SJCRH30 (cell line): Measurements from ENCODE around the gene IKBKE. TPM values are rescaled to one million over a fixed set of nuclear protein-coding genes. Genes with fewer than 3 reads are reported as not detected.
A peak's percentile ranks its signal among the peaks of the same experiment; 100 is the strongest.

Experiments used
- DNase-seq, 2 experiments: peaks; one replicate each; pipeline ENCODE4 v3.0.0-alpha.2; 2015 to 2020
- H3K27ac ChIP-seq: fragments of 250-450 bp; sonication (Bioruptor Pico); 2 replicates; pipeline ENCODE4 v1.5.1; 2020; ENCODE audit warnings: mild to moderate bottlenecking, moderate library complexity
- H3K27me3 ChIP-seq: fragments of 250-450 bp; sonication (Bioruptor Pico); 2 replicates; pipeline ENCODE4 v1.5.1; 2020; ENCODE audit warnings: mild to moderate bottlenecking, moderate library complexity
- H3K36me3 ChIP-seq: fragments of 250-450 bp; sonication (Bioruptor Pico); 2 replicates; pipeline ENCODE4 v1.5.1; 2020; ENCODE audit warnings: mild to moderate bottlenecking, moderate library complexity
- H3K4me1 ChIP-seq: fragments of 250-450 bp; sonication (Bioruptor Pico); 2 replicates; pipeline ENCODE4 v1.5.1; 2020; ENCODE audit warnings: mild to moderate bottlenecking, moderate library complexity
- H3K4me3 ChIP-seq: fragments of 250-450 bp; sonication (Bioruptor Pico); 2 replicates; pipeline ENCODE4 v1.5.1; 2020; ENCODE audit warnings: mild to moderate bottlenecking, moderate library complexity
- H3K9me3 ChIP-seq: fragments of 250-450 bp; sonication (Bioruptor Pico); replicated peaks from 2 replicates; pipeline ENCODE4 v1.5.1; 2020; ENCODE audit warnings: mild to moderate bottlenecking, moderate library complexity
- total RNA-seq: library from RNA; depleted of rRNA; stranded (reverse); fragments of >200 nt; shearing (Covaris generic); gene quantifications from 2 replicates; pipeline ENCODE4 v1.2.3, GENCODE V29; 2014

Gene IKBKE
- total RNA-seq, 1 experiment from 2014 or later: 3.1 TPM

- no peak overlapping the region for H3K27ac ChIP-seq
- H3K27me3 ChIP-seq: no peaks in the 10 kb centered on the region
- DNase-seq: peak; percentile 45 to 57
Measured at GRCh38 chr1:206490771-206491405, 20.6 kb downstream of the IKBKE start.

GRCh38 chr1:206491616-206492015 is 21.3 kb downstream of the IKBKE start:
- peaks cover 29% of the 10 kb centered on the region for H3K4me1 ChIP-seq
- no peak overlapping the region for H3K4me3 ChIP-seq
- no peak overlapping the region for H3K27ac ChIP-seq
- H3K9me3 ChIP-seq: no peaks in the 10 kb centered on the region
- DNase-seq: no peak
- no peaks in the 10 kb centered on the region for H3K27me3 ChIP-seq
- no peaks in the 10 kb centered on the region for H3K36me3 ChIP-seq

More at GRCh38 chr1:206490771-206491405, 20.6 kb downstream of the IKBKE start:
- Histone ChIP-seq H3K4me3 (peak overlapping the region; percentile 1), H3K4me1 (peaks cover 23% of the 10 kb centered on the region), H3K9me3 (no peaks in the 10 kb centered on the region), H3K36me3 (no peaks in the 10 kb centered on the region)

GRCh38 chr1:206492589-206492988 is 22.3 kb downstream of the IKBKE start:
- DNase-seq: no peak
- Histone ChIP-seq H3K9me3 (no peaks in the 10 kb centered on the region), H3K4me1 (peaks cover 30% of the 10 kb centered on the region), H3K36me3 (no peaks in the 10 kb centered on the region), H3K27ac (no peak overlapping the region), H3K4me3 (no peak overlapping the region), H3K27me3 (no peaks in the 10 kb centered on the region)

GRCh38 chr1:206493279-206493678 is 23.0 kb downstream of the IKBKE start:
- Histone ChIP-seq H3K27ac (no peak overlapping the region), H3K36me3 (no peaks in the 10 kb centered on the region), H3K27me3 (no peaks in the 10 kb centered on the region), H3K4me3 (no peak overlapping the region), H3K9me3 (no peaks in the 10 kb centered on the region), H3K4me1 (peaks cover 30% of the 10 kb centered on the region)
- no peak for DNase-seq

DNA sequence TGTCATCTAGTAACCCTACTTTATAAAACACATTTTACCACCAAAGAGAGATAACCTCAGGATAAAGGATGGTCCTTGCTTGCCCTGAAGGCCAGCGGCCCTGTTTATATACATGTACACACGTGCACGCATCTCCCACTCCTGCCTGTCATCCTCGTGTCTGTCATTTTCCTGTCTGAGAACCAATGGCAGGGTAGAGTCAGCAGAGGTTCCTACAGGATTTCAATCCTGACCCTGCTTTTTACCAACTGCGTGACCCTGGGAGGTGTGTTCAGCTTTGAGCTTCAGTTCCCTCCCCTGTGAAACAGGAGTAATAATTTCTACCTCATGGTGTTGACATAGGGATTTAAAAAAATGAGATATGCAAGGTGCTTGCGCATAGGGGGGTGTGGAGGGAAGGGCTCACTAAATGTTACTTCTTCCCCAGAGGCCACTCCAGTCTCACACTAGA is 24.8 kb downstream of the IKBKE start:
- no peak overlapping the region for H3K4me3 ChIP-seq
- H3K27ac ChIP-seq: no peak overlapping the region
- H3K27me3 ChIP-seq: no peaks in the 10 kb centered on the region
- peaks cover 30% of the 10 kb centered on the region for H3K4me1 ChIP-seq
- DNase-seq: no peak
- H3K9me3 ChIP-seq: no peaks in the 10 kb centered on the region
- H3K36me3 ChIP-seq: no peaks in the 10 kb centered on the region

DNA sequence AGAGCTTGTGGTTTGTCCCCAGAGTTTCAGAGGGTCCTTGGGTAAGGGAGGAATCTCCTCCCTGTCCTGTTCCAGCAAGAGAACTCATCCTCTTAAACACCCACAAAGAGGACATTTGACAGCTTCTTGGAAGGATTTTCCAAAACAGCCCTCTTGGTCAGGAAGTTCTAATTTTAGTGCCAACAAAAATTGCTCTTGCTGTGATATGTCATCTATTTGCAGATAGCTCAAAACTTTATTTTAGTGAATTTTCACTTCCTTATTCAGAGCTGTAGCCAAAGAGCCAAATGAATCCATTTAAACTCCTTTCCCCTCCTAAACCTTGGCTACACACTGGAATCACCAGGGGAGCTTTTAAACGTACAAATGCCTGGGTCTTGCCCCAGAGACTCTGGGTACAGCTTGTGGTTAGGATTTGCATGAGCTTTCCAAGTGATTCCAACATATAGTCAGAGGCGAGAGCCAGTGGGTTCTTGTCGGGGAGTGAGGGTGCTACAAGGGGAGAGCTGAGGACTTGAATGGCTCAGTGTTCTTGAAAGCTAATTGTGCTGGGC is 25.3 kb downstream of the IKBKE start:
- H3K4me1 ChIP-seq: peaks cover 26% of the 10 kb centered on the region

GRCh38 chr1:206496131-206496793 is 26.0 kb downstream of the IKBKE start:
- H3K27ac ChIP-seq: no peak overlapping the region
- no peak for DNase-seq

More for the DNA sequence above, 25.3 kb downstream of the IKBKE start:
- Histone ChIP-seq H3K36me3 (no peaks in the 10 kb centered on the region), H3K27me3 (no peaks in the 10 kb centered on the region), H3K9me3 (no peaks in the 10 kb centered on the region), H3K27ac (no peak overlapping the region), H3K4me3 (no peak overlapping the region)
- DNase-seq: no peak

GRCh38 chr1:206497363-206497762 is 27.1 kb downstream of the IKBKE start:
- DNase-seq: no peak
- Histone ChIP-seq H3K27me3 (no peaks in the 10 kb centered on the region), H3K36me3 (no peaks in the 10 kb centered on the region)

More at GRCh38 chr1:206496131-206496793, 26.0 kb downstream of the IKBKE start:
- Histone ChIP-seq H3K27me3 (no peaks in the 10 kb centered on the region), H3K9me3 (no peaks in the 10 kb centered on the region), H3K4me3 (no peak overlapping the region), H3K4me1 (peaks cover 26% of the 10 kb centered on the region), H3K36me3 (no peaks in the 10 kb centered on the region)

GRCh38 chr1:206497774-206498173 is 27.5 kb downstream of the IKBKE start:
- Histone ChIP-seq H3K9me3 (no peaks in the 10 kb centered on the region), H3K36me3 (no peaks in the 10 kb centered on the region), H3K4me1 (peaks cover 35% of the 10 kb centered on the region), H3K27me3 (no peaks in the 10 kb centered on the region), H3K27ac (no peak overlapping the region), H3K4me3 (no peak overlapping the region)
- no peak for DNase-seq

More at GRCh38 chr1:206497363-206497762, 27.1 kb downstream of the IKBKE start:
- Histone ChIP-seq H3K4me1 (peaks cover 31% of the 10 kb centered on the region), H3K4me3 (no peak overlapping the region), H3K27ac (no peak overlapping the region), H3K9me3 (no peaks in the 10 kb centered on the region)

DNA sequence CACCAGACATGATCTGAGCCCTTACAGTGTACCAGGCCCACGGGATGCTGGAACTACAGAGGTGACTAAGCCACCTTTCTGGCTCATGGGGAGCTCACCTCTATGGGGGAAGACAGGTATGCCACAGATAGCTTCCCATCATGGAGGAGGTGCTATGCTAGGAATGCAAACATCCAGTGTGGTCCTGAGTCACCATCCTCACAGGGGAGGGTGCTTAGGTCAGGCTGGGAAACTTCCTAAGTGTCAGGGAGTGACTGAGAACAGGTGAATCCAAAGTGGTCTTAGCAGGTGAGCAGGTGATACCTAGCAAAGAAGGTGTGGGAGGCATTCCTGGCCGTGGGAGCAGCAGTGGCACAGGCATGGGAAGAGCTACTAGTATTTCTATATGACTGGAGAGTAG is 28.4 kb downstream of the IKBKE start:
- H3K4me3 ChIP-seq: no peak overlapping the region
- H3K27me3 ChIP-seq: no peaks in the 10 kb centered on the region
- peaks cover 45% of the 10 kb centered on the region for H3K4me1 ChIP-seq
- H3K36me3 ChIP-seq: no peaks in the 10 kb centered on the region
- DNase-seq: no peak
- H3K27ac ChIP-seq: no peak overlapping the region
- no peaks in the 10 kb centered on the region for H3K9me3 ChIP-seq

- H3K27ac ChIP-seq: no peak overlapping the region
- no peaks in the 10 kb centered on the region for H3K9me3 ChIP-seq
- no peaks in the 10 kb centered on the region for H3K36me3 ChIP-seq
- DNase-seq: no peak
- H3K27me3 ChIP-seq: no peaks in the 10 kb centered on the region
- H3K4me3 ChIP-seq: no peak overlapping the region
- H3K4me1 ChIP-seq: peaks cover 55% of the 10 kb centered on the region
Measured at GRCh38 chr1:206500046-206500445, 29.8 kb downstream of the IKBKE start.

DNA sequence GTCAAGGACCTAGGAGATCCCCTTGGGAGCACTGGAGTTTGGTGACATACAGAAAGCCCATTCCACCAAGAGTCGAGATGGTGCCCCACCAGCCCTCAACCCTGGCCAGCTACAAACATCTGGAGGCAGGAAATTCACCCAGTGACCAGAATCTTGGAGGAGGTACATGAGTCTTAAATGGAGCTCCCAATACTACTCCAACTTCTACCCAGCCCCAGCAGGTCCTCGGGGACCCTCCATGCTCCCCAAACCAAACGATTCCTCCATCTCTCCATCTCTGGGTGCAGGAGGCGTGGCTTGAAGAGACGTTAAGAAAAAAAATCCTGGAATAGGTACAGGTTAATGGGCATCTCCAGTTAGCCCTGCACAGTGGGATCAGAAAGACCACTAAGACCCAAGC is 31.6 kb downstream of the IKBKE start:
- no peaks in the 10 kb centered on the region for H3K27me3 ChIP-seq
- no peaks in the 10 kb centered on the region for H3K9me3 ChIP-seq
- peaks cover 44% of the 10 kb centered on the region for H3K4me1 ChIP-seq
- H3K4me3 ChIP-seq: no peak overlapping the region
- no peaks in the 10 kb centered on the region for H3K36me3 ChIP-seq
- peak overlapping the region; percentile 89 for H3K27ac ChIP-seq
- no peak for DNase-seq

DNA sequence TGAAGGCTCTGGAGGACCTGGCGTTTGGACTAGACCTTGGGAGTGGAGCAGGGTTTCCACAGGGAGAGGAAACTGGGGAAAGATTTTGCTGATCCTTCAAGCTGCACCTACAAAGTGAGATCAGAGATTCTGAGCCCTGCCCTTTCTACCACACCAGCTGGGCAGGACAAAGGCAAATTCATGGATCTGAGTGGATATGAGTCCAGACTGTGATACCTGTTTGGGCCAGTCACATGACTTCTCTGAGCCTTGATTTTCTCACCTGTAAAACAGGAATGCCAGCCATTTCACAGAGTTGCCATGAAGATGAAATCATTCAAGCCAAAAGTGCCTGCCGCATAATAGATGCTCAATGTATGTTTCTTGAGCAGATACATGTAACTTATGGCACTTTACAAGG is 32.1 kb downstream of the IKBKE start:
- no peak overlapping the region for H3K27ac ChIP-seq
- no peak for DNase-seq
- no peaks in the 10 kb centered on the region for H3K27me3 ChIP-seq
- H3K4me3 ChIP-seq: no peak overlapping the region
- peaks cover 44% of the 10 kb centered on the region for H3K4me1 ChIP-seq
- H3K9me3 ChIP-seq: no peaks in the 10 kb centered on the region
- H3K36me3 ChIP-seq: no peaks in the 10 kb centered on the region

- Histone ChIP-seq H3K4me1 (peaks cover 44% of the 10 kb centered on the region), H3K36me3 (no peaks in the 10 kb centered on the region), H3K4me3 (no peak overlapping the region), H3K9me3 (no peaks in the 10 kb centered on the region), H3K27ac (peak overlapping the region; percentile 85), H3K27me3 (no peaks in the 10 kb centered on the region)
- no peak for DNase-seq
Measured at GRCh38 chr1:206502812-206503211, 32.5 kb downstream of the IKBKE start.

GRCh38 chr1:206503591-206504362 is 33.5 kb downstream of the IKBKE start:
- Histone ChIP-seq H3K36me3 (no peaks in the 10 kb centered on the region), H3K27ac (peak overlapping the region; percentile 85), H3K4me1 (peaks cover 49% of the 10 kb centered on the region), H3K4me3 (peak overlapping the region; percentile 16), H3K9me3 (no peaks in the 10 kb centered on the region), H3K27me3 (no peaks in the 10 kb centered on the region)
- peak; percentile 93 to 95 for DNase-seq
